GM18868 (cell line): Measurements from ENCODE around the gene TPPP2.
"Not testable (repeated sequence)": the region's sequence is repeated elsewhere in the genome, so short reads cannot be mapped to it uniquely, and the experiment has no call there.

Experiments
- ATAC-seq: cut with Tn5 transposase; IDR thresholded peaks from one replicate; pipeline ENCODE4 v1.9.1; 2021; ENCODE audit warnings: mild to moderate bottlenecking, moderate library complexity; ENCODE audit not compliant: unreplicated experiment

Gene TPPP2

DNA sequence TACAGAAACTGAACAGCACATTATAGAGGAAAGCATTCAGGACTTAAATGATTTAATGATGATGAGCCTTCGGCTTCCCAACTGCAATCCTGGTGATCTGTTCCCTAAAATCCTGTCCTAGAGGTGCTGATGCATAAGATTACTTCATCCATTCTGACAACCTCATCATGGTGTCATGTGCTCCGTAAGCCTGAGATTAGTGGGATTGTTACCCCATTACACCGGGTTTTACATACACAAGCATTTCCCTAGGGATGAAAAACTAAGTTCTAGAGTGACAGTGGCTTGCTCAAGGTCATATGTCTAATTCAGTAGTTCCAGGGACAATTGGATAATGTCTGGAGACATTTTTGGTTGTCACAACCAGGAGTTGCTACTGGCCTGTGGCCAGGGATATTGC is 7.1 kb downstream of the TPPP2 start:
- no peak for ATAC-seq

DNA sequence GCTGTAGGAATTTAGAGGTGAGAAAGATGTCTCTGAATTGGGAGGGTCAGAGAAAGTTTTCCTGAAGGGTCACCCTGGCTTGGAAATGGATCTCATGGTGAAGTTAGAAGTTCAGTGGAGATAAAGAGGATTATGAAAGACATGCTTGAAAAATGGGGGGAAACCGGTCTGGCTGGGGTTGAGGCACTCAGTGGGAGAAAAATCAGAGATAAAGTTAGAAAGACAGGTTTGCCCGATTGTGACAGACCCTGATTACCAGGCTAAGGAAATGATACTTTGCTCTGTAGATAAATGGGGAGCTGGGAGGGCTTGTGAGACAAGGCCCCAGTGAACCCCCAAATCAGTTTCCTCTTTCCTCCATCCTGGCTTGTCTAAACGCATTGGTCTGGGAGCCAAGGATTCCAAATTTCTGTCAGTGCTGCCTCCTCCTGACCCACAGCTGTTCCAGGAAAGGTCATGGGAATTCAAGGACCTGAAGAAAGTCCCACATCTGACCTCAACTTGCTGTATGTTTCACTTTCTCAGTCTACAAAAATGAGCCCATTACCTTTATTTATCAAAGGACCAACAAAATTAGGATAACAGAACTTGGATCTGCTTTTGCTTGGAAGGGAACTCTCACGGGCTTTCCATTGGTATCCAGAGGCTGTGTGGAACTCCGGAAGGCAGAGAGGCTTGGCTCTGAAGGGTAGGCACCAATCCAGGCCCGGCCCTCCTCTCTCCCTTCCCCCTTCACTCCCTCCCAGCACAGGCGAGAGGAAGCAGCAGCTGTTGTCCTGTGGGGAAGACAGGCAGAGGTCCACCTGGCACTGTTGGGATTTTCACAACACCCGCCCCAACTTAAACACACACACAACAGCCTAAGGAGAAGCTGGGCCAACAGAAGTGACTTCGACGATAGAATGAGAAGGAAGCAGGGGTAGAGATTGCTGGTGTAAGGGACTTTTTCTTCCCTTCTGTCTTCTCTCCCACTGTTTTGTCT is 8.7 kb downstream of the TPPP2 start:
- no peak for ATAC-seq

DNA sequence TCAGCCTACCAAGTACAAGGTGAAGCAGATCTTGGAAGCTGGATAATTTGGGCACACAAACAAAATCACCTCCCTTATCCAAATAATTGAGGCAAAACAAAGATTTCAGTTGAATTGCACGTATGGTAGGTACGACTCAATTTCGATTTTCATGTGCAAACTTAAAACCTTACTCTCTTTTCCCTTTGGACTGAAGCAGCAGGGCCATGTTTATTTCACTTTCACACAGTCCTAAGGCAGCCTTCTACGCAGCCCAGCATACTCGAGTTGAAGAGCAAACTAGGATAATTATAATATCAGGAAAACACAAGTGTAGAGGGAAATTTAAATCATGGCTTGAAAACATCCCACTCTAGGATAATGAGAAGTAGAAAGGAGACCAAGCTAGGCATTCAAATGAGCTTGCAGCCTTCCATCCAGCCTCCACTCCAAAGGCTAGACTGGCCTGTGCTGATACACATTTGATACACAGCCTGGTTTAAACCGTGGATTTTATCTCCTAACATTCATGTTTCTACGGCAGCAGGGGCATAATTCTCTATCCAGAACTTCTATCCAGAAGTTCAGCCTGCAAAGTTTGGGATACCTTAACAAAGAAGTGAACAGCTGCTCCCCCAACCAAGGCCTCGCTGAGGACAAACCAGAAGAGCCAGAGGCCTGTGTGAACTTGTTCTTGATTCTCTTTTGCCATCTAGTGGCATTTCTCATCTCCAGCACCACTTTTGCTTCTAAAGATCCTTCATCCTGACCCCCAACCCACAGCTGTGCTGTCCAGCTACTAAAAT is 9.8 kb downstream of the TPPP2 start:
- peak; percentile 54 for ATAC-seq

DNA sequence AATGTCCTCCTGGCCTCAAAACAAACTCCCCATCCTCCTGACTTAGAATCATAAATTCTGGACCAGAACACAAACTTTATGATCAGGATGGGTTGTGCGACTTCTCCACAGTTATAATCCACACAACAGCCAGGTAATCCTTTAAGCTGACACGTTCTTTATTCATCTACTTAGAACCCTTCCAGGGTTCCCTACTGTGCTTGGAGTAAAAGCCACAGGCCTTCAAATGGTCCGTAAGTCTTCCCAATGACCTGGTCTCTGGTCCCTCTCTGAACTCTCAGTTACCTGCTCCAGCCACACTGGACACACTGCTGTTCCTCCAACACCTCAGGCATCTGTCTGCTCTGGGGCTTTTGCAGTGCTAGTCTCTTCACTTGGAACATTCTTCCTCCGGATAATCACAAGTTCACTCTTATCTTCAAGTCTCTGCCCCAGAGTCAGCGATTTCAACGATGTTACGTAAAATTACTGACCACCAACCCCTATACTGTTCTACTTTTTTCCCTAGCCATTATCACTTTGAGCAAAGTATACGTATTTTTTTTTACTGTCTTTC is 10.4 kb downstream of the TPPP2 start:
- ATAC-seq = no peak

DNA sequence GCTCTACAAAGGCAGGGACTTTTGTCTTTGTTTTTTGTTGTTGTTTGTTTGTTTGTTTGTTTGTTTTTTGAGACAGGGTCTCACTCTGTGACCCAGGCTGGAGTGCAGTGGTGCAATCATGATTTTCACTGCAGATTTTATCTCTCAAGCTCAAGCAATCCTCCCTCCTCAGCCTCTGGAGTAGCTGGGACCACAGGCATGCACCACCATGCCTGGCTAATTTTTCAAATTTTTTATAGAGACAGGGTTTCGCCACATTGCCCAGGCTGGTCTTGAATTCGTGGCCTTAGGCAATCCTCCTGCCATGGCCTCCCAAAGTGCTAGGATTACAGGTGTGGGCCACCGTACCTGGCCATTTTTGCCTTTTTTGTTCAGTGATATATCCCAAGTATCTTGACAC is 10.9 kb downstream of the TPPP2 start:
- ATAC-seq = not testable (repeated sequence)

DNA sequence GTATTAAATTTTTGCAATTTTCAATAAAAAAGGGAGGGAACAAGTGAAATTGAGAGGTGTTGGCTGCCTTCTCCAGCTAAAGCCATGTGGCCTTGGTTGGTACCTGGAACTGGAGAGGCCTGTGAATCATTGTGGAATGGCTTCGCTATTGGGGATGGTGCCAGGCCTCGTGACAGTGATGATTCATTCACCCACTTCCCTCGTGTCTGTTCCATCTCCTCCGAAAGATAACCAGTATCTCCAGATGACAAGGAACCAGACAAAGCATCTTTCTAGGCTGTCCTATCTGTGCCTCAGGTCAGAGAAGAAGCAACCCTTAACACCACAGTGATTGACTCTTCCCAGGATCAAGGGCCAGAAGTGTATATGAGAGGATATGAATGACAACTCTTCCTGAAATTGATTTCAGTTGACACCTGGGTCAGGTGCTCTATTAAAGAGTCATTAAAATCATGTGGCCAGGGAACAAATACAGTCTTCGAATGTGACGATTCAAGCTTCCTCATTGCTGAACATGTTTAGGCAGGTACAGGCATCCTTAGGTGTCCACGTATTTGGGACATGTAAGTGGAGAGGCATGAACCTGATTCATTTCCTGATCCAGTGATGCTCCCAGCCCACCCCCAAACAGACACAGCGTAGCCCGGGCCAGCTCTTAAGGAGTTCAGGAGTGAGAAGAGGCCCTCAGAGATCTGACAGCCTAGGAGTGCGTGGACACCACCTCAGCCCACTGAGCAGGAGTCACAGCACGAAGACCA is 11.8 kb downstream of the TPPP2 start, which contains the start of gene RNASE7:
TSS of gene RNASE7 (plus strand) at position 687 of the 758 bp plus-strand sequence. CDS start 631 bp downstream, outside the sequence.
- no peak for ATAC-seq

DNA sequence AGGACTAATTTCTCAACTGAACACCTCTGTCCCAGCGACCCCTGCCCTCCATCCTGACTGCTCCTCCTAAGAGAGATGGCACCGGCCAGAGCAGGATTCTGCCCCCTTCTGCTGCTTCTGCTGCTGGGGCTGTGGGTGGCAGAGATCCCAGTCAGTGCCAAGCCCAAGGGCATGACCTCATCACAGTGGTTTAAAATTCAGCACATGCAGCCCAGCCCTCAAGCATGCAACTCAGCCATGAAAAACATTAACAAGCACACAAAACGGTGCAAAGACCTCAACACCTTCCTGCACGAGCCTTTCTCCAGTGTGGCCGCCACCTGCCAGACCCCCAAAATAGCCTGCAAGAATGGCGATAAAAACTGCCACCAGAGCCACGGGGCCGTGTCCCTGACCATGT is 12.9 kb downstream of the TPPP2 start:
- no peak for ATAC-seq

DNA sequence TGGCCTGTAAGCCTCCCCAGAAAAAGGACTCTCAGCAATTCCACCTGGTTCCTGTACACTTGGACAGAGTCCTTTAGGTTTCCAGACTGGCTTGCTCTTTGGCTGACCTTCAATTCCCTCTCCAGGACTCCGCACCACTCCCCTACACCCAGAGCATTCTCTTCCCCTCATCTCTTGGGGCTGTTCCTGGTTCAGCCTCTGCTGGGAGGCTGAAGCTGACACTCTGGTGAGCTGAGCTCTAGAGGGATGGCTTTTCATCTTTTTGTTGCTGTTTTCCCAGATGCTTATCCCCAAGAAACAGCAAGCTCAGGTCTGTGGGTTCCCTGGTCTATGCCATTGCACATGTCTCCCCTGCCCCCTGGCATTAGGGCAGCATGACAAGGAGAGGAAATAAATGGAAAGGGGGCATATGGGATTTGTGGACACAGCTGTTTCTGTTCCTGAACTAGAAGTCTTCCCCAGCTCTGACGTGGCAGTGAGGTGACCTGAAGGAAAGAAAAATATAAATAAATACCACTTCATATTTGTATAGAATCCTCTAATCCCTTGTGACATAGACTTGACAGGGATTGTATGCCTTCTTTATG is 13.5 kb downstream of the TPPP2 start:
- ATAC-seq = no peak

DNA sequence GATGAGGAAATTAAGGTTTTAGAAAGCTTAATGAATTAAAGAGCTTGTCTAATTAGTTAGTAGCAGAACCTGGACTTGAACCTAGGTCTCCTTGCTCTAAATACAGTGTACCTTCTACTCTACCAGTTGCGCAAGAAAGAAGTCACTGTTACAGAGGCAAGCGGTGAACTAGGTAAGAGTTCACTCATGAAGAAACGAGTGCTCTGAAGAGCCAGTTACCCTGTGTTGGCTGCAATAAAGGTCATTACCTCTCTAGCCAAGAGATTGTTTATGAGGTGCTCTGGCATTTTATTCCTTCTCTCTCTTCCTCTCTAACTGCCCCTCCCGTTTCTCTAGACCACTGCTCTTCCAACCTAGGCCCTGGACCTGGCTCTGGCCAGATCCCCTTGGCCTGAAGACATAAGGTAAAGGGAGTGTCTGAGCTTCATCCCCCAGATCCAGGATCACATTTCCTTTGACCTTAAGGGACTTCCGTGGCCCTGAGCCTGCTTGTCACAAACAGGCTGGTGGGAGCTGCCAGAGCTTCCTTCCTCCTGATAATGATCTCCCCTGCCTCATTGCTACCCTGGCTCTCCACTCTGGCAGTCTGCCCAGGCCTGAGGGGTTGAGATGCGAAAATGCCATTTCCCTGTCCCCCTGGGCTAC is 14.1 kb downstream of the TPPP2 start:
- no peak for ATAC-seq

DNA sequence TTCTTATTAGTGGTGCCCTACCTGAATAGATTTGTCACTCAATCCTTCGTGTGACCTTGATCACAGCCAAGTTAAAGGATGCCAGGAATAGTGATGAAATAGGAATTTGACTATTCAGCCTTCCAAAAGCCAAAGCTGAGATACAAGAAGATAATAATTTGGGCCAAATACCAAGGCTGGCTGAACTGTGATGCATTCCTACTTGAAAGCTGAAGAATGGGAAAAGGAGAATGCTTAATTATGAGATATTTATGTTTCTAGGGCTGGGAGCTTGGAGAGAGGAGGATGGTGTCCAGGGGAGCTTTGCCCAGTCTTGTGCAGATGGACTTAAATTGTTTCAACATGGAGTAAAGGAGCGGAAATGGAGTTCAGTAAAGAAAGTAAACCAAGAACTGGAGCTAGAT is 17.4 kb downstream of the TPPP2 start:
- ATAC-seq = no peak

DNA sequence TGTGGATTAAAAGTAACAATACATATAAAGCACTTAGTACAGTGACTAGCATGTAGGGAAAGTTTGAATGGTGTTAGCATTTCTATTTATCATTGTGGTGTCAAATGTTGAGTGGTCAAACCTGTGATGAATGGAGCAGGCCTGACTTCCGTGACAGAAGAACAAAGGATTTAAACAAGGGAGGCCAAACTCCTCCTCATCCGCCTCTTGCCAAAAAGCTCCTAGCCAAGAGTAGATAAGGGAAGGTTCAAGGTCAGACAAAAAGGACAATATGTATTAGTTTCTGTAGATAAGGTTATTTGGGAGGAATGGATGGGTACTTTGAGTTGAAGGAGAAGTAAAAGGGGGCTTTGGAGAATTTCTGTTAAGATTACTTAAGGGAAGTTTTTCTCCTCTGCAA is 18.6 kb downstream of the TPPP2 start:
- ATAC-seq = no peak

DNA sequence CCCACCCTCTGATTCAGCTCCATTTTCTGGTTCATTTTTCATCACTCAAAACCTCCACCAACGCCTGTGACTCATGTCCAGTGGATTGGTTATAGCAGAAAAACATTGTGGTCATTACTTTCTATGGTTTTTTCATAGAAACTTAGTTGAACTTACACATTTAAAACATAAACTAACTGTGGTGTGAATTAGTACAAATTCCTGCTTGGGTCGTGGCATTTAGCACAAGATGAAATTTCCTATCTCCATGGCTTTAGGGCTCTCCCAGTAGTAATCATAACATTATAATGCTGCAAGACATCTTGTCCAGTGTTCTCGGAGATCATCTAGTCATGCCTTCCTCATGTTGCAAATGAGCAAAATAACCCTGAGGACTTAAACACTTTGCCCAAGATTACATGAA is 19.3 kb downstream of the TPPP2 start:
- ATAC-seq = no peak

DNA sequence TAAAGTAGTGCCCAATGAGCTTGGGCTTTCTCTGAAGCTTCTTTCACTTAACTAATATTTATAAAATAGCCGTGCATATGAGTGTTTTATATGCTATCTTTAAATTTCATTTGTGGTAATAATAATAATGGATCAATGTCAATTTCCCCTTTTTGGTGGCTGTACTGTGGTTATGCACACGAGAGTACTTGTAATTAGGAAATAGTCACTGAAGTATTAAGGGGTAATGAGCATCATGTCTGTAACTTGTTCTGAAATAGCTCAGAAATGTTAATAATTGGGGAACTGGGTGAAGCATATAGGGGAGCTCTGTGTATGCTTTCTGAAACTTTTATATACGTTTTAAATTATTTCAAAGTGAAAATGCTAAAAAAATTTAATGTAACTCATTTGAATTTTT is 20.6 kb downstream of the TPPP2 start:
- ATAC-seq = no peak

DNA sequence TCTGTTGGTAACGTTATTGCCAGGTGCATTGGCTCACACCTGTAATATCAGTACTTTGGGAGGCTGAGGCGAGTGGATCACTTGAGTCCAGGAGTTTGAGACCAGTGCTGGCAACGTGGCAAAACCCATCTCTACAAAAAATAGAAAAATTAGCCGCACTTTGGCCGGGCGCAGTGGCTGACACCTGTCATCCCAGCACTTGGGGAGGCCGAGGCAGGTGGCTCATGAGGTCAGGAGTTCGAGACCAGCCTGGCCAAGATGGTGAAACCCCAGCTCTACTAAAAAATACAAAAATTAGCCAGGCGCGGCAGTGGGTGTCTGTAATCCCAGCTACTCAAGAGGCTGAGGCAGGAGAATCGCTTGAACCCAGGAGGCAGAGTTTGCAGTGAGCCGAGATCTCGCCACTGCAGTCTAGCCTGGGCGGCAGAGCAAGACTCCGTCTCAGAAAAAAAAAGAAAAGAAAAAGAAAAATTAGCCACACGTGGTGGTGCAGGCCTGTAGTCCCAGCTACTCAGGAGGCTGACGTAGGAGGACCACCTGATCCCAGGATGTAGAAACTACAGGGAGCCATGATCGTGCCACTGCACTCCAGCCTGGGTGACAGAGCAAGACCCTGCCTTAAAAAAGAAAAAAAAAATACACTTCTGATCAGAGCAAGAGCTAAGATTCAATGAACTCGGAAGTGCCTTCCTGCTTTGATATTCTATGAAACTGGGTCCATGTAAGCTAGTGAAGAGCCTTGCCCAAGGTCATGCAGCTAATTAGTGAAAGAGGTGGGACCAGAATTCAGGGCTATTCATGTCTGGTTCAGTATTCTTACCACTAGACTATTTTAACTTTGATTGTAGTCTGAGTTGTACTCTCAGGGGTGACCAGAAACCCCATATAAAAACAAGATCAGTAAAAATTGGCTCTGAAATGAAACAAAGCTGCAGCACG is 23.4 kb downstream of the TPPP2 start:
- no peak for ATAC-seq

DNA sequence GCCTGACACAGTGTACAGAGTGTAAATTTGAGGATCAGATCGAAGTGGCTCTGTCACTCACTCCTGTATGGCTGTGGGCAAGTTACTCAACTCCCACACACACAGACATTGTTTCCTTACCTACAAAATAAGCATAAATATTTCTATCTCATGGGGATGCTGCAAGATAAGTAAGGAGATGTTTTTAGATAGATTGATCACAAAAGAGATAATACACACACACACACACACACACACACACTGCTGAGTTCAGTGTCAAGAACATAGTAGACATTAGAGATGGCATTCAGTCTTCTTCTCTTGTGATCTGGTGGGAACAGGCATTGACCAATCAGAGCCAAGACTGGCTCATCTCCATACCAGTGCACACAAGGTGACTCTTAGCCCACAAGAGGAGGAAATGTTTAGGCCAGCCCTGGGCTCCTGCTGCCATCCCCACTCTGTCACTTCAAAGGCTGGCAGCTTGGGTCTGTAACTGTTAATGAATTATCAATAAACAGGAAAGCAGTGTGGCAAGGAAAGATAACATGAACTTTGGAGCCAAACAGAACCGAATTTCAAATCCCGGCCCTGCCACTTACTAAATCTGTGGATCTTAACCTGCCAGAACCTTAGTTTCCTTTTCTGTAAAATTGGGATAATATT is 24.2 kb downstream of the TPPP2 start:
- ATAC-seq = no peak

DNA sequence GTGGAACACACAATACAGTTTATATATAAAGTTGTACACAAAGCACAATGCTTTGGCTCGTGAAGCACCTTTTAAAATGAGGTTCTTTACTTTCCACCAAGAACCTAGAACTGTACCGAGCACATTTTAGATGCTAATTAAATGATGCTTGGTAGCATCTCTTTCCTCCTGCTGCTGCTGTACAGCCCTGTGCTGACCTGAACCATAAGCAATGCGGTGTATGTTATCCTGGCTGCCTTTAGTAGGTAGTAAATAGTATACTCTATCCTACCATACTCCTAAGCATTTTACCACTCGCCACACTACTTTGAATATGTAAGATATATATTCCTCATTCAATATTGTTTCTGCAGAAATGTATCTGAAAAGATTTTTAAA is 24.7 kb downstream of the TPPP2 start:
- ATAC-seq = no peak

DNA sequence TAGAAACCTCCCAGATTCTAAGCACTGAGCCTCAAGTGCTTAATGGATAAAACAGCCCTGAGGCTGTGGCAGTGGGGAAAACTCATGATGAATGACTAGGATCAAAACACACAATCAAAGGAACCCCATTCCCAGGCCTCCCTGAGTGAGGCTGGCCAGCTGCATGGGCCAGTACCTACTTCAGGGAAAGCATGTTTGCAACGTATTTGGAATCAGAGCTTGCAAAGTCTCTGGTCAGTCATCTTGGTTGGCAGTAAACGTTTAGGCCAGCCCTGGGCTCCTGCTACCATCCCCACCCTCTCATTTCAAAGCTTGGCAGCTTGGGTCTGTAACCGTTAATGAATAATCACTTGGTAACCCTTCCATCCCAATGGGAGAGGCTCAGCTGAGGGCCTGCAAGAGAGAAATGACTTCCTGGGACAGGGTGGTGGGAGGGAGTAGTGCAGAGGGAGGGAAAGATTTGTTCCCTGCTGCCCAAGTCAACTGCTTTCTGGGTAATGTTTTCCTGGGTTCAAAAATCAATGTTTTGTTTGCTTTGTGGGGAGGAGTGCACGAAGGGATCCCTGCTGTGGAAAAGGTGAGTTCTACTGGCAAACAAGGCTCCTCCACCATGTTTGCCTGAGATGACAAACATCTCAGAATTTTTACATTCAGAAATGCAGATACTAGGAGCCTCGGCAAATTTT is 25.6 kb downstream of the TPPP2 start:
- ATAC-seq = no peak
